ENCODE data around the gene ASGR1.

- TF ChIP-seq MXI1 (conservative IDR thresholded peaks at IDR 0.05; ENCODE audit: poor library complexity, severe bottlenecking), result peak; percentile 43
- TF ChIP-seq CTCF (IDR thresholded peaks at IDR 0.05; ENCODE audit: poor library complexity, severe bottlenecking), result peak; percentile 81
- TF ChIP-seq SMC3 (conservative IDR thresholded peaks at IDR 0.05; ENCODE audit: poor library complexity), result peak; percentile 62
- no peak for TF ChIP-seq REST (IDR thresholded peaks at IDR 0.05; ENCODE audit: borderline replicate concordance)
- TF ChIP-seq RAD21 (conservative IDR thresholded peaks at IDR 0.05), result peak; percentile 56
Observed at GRCh38 chr17:7214300-7215135, 35.3 kb upstream of the ASGR1 start.
